Measurements from ENCODE around the gene ATP9A.

DNA sequence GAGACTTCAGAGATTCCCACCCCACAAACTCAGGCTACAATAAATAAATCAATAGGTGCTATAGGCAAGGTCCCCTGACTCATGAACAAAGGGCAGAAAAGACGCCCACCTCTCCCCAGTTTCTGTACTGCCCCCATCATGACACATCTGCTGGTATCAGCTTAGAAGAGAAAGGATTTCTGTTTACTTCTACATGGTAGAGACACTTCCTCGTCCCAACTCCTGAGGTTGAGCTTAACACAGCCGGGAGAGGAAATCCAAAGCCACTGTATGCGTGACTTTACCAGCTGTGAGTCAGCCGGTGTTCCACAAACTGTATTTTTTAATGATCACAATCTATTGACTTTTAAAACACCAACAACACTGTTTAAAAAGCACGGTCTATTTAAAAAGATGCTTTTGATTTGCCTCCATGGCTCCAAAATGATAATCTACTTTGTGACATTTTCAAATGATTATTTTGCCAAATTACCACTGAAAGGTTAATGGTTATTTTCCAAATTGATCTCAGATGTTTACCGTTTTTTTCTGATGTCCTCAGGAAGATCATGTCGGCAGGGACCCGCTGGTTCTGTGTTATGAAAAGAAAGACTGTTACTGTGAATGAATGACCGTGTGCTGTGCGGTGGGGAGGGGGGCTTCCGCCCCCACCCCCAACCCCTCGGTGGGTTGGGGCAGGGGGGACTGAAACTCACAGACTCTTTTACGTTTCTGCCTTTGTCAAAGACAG lies 72.5 kb downstream of the ATP9A start:
- TF ChIP-seq CTCF (IDR thresholded peaks at IDR 0.05 in 2 of 3, conservative IDR thresholded peaks at IDR 0.05 in 1 of 3; ENCODE audit: borderline replicate concordance in 1 of 3, insufficient read depth in 1 of 3, low read depth in 2 of 3, low read length in 2 of 3) (no peak), EZH2phosphoT487 (IDR thresholded peaks at IDR 0.05; ENCODE audit: borderline replicate concordance) (no peak), POLR2AphosphoS5 (IDR thresholded peaks at IDR 0.05; ENCODE audit: low read depth, low read length) (no peak)

Measured in HCT116 (cell line).